ENCODE results near the gene AKR1C8.

The AKR1C8 gene

GRCh38 chr10:5106553-5106952, 78.4 kb downstream of the AKR1C8 start:
- DNase-seq: no peak

GRCh38 chr10:5105626-5106025, 79.3 kb downstream of the AKR1C8 start:
- no peak for DNase-seq

All from NCI-H774 (cell line).